Endothelial cell of umbilical vein (primary cell): ENCODE measurements around the gene NR3C2. TPM values are rescaled to one million over a fixed set of nuclear protein-coding genes. Genes with fewer than 3 reads are reported as not detected.

Experiments
- Bru-seq: library from RNA; stranded (reverse); fragments of 400-500 nt; gene quantifications from one replicate; lab custom pipeline; 2021; lab: Mats Ljungman, UMichigan
- BruChase-seq, 2 experiments: library from RNA; stranded (reverse); fragments of 400-500 nt; gene quantifications; one replicate each; lab custom pipeline; 2021; lab: Mats Ljungman, UMichigan
- BruUV-seq: library from RNA; stranded (reverse); fragments of 400-500 nt; replicated peaks from 2 replicates; lab custom pipeline; 2021; lab: Mats Ljungman, UMichigan
- CTCF ChIA-PET: fragments of 300-600, 350-600 bp; sonication (Branson Sonifier 250); formaldehyde crosslinking; loops from one replicate; lab custom pipeline; 2021; ENCODE audit warnings: antibody characterized with exemption, inconsistent platforms; lab: Charles Lee
- POLR2A ChIA-PET: fragments of 300-600, 350-600 bp; sonication (Branson Sonifier 250); formaldehyde crosslinking; loops from one replicate; lab custom pipeline; 2021; ENCODE audit warnings: antibody characterized with exemption, inconsistent platforms; lab: Charles Lee
- DNase-seq: peaks from one replicate; pipeline ENCODE4 v3.0.0-alpha.2; 2011; ENCODE audit warnings: low read depth, low spot score
- FAIRE-seq: peaks from 2 replicates; lab custom pipeline; 2011; peaks lifted over from hg19 to GRCh38; lab: Jason Lieb, UNC
- H2AFZ ChIP-seq: 2 replicates; pipeline ENCODE4 v1.6.0; 2012; ENCODE audit warnings: low read depth, low read length, control low read depth, inconsistent platforms
- H3K27ac ChIP-seq: 2 replicates; pipeline ENCODE4 v1.5.1; 2011; ENCODE audit warnings: low read depth, mild to moderate bottlenecking, control low read depth, low read length, moderate library complexity; ENCODE audit not compliant: insufficient read depth
- H3K27me3 ChIP-seq, 2 experiments: 2 replicates each; pipeline versions ENCODE4 v1.6.0 to v1.6.1; 2011; ENCODE audit warnings: low read length in 2 of 2, mixed read lengths in 1 of 2; ENCODE audit not compliant: control insufficient read depth in 2 of 2, insufficient read depth in 2 of 2
- H3K36me3 ChIP-seq, 2 experiments: 2 replicates in 1 of 2; 3 replicates in 1 of 2; pipeline ENCODE4 v1.5.1; 2011; ENCODE audit warnings: low read length in 2 of 2, mild to moderate bottlenecking in 1 of 2, moderate library complexity in 1 of 2; ENCODE audit not compliant: control insufficient read depth in 2 of 2, insufficient read depth in 2 of 2; ENCODE audit errors: extremely low read depth in 1 of 2
- H3K4me1 ChIP-seq: 3 replicates; pipeline ENCODE4 v1.5.1; 2011; ENCODE audit warnings: mild to moderate bottlenecking, low read length; ENCODE audit not compliant: control insufficient read depth, insufficient read depth; ENCODE audit errors: extremely low read depth
- H3K4me2 ChIP-seq: 2 replicates; pipeline ENCODE4 v1.6.1; 2011; ENCODE audit warnings: low read length, control low read depth, mixed read lengths; ENCODE audit not compliant: insufficient read depth
- H3K4me3 ChIP-seq, 3 experiments: fragments of 200-600 bp in 1 of 3; sonication (generic), shearing (Covaris generic) in 1 of 3; replicated peaks in 1 of 3; 2 replicates each; pipeline ENCODE4 v1.5.1; 2011 to 2016; ENCODE audit warnings: control low read depth in 3 of 3, low read length in 3 of 3, mild to moderate bottlenecking in 2 of 3, inconsistent platforms in 1 of 3, low read depth in 1 of 3, moderate library complexity in 1 of 3; ENCODE audit not compliant: insufficient read depth in 1 of 3
- H3K79me2 ChIP-seq: 2 replicates; pipeline ENCODE4 v1.6.0; 2012; ENCODE audit warnings: low read length, inconsistent platforms; ENCODE audit not compliant: control insufficient read depth, insufficient read depth
- H3K9ac ChIP-seq: replicated peaks from 2 replicates; pipeline ENCODE3; 2011; ENCODE audit warnings: low read length, control low read depth; ENCODE audit not compliant: insufficient read depth; ENCODE audit errors: extremely low read depth
- H3K9me1 ChIP-seq: replicated peaks from 3 replicates; pipeline ENCODE4 v1.6.0; 2011; ENCODE audit warnings: mild to moderate bottlenecking, low read length; ENCODE audit not compliant: control insufficient read depth, insufficient read depth; ENCODE audit errors: extremely low read depth
- H3K9me3 ChIP-seq: replicated peaks from 2 replicates; pipeline ENCODE4 v1.5.1; 2012; ENCODE audit warnings: low read length, inconsistent platforms; ENCODE audit not compliant: control insufficient read depth, insufficient read depth
- H4K20me1 ChIP-seq: replicated peaks from 2 replicates; pipeline ENCODE3; 2011; ENCODE audit warnings: mild to moderate bottlenecking, low read length; ENCODE audit not compliant: control insufficient read depth, insufficient read depth; ENCODE audit errors: extremely low read depth
- CTCF ChIP-seq, 2 donors: IDR thresholded peaks; 1 replicate in 1 of 2; 2 replicates in 1 of 2; pipeline ENCODE4 v1.5.1; 2011; ENCODE audit warnings: low read length in 2 of 2, mild to moderate bottlenecking in 2 of 2, moderate library complexity in 2 of 2, control low read depth in 1 of 2, inconsistent platforms in 1 of 2, low read depth in 1 of 2; ENCODE audit not compliant: insufficient read depth in 1 of 2; ENCODE audit errors: extremely low read depth in 1 of 2
- MAX ChIP-seq: IDR thresholded peaks from 2 replicates; pipeline ENCODE4 v1.6.1; 2011; ENCODE audit not compliant: insufficient read depth, insufficient read length
- POLR2A ChIP-seq: IDR thresholded peaks from 2 replicates; pipeline ENCODE4 v1.6.1; 2012; ENCODE audit warnings: low read depth, mild to moderate bottlenecking, control low read depth, low read length
- POLR2AphosphoS5 ChIP-seq: IDR thresholded peaks from 2 replicates; pipeline ENCODE4 v1.6.1; 2012; ENCODE audit warnings: low read depth, mild to moderate bottlenecking, control low read depth, low read length, moderate library complexity; ENCODE audit not compliant: insufficient read depth
- dilution Hi-C: fragments of 300-500 bp; cut with MboI; formaldehyde crosslinking; loops from one replicate; pipeline ENCODE4 v1.15.0; 2019; ENCODE audit warnings: low sequenced_read_pairs; ENCODE audit not compliant: extremely low pct_ligation_motif_present
- intact Hi-C: fragments of 100-400 bp; cut with micrococcal nuclease; formaldehyde crosslinking; loops from one replicate; pipeline ENCODE4 v1.10.0; 2022
- long read RNA-seq: library from polyadenylated mRNA; stranded (forward); transcript quantifications from one replicate; pipeline ENCODE4 v2.0.0, GENCODE V29; 2021
- polyA minus RNA-seq, 3 experiments: library from RNA; depleted of rRNA, polyadenylated mRNA; stranded (reverse); fragments of >200 nt; gene quantifications; 1 replicate in 1 of 3; 2 replicates in 2 of 3; pipeline ENCODE4 v1.2.3, GENCODE V29; 2011
- polyA plus RNA-seq, 4 experiments: library from polyadenylated mRNA; depleted of rRNA in 3 of 4; stranded (reverse) in 3 of 4; unstranded in 1 of 4; fragments of >200 nt; gene quantifications; 2 replicates each; pipeline versions ENCODE4 v1.2.1 to v1.2.3, GENCODE V29; 2011 to 2012; ENCODE audit warnings: missing spikeins in 1 of 4
- total RNA-seq: library from RNA; stranded (reverse); gene quantifications from 2 replicates; pipeline ENCODE4 v1.2.3, GENCODE V29; 2021

The NR3C2 gene
- total RNA-seq (15.9 and 16.4 TPM in 2 replicates), polyA plus RNA-seq (4.5 and 4.8 TPM in 2 replicates), polyA minus RNA-seq (29.7 and 29.8 TPM in 2 replicates), Bru-seq, nascent RNA (percentile 77 among the genes with signal in this experiment), BruChase-seq, experiment 1, labeled RNA remaining after a 6-hour chase (percentile 51 among the genes with signal in this experiment), BruChase-seq, experiment 2, labeled RNA remaining after a 2-hour chase (percentile 57 among the genes with signal in this experiment)
- 6.5 and 6.6 TPM in 2 replicates for polyA plus RNA-seq (2011; cell fraction: cytosol; rRNA removed)
- 11.7 and 11.8 TPM in 2 replicates for polyA plus RNA-seq (2011; cell fraction: nucleus; rRNA removed)
- 4.0 and 6.2 TPM in 2 replicates for polyA plus RNA-seq (2012)
- not detected for polyA minus RNA-seq (2011; cell fraction: cytosol; rRNA and poly(A)+ RNA removed)
- 66.3 and 86.1 TPM in 2 replicates for polyA minus RNA-seq (2011; cell fraction: nucleus; rRNA and poly(A)+ RNA removed)
- long read RNA-seq, full-length matches to known transcripts: 3 of 9 reads
- long read RNA-seq, partial matches to known transcripts: 2 of 9 reads
- long read RNA-seq, other reads (novel, unspliced or antisense): 4 of 9 reads

GRCh38 chr4:148441986-148442831 is at the start of gene NR3C2:
NR3C2 (minus strand) TSS chr4:148442414.
- FAIRE-seq (peak; percentile 96), DNase-seq (peak; percentile 99)
- Histone ChIP-seq H3K4me2 (peak within 1 kb of the TSS; percentile 100), H3K9ac (peak within 1 kb of the TSS; percentile 87), H2AFZ (peak within 1 kb of the TSS; percentile 97), H3K4me1 (peaks cover 23% of the 10 kb centered on the region), H3K9me3 (no peaks in the 10 kb centered on the region), H3K27ac (peak within 1 kb of the TSS; percentile 63), H3K9me1 (no peaks in the 10 kb centered on the region), H4K20me1 (no peaks in the 10 kb centered on the region), H3K36me3 (no peaks in the 10 kb centered on the region), H3K4me3 (peak within 1 kb of the TSS; percentile 88 to 98 (median 94)), H3K27me3 (no peaks in the 10 kb centered on the region), H3K79me2 (peaks cover 14% of the 10 kb centered on the region)
- POLR2A ChIA-PET: interaction anchor here (0.6 to 1.2 kb wide), 7 partner anchors 66 to 513 kb away, joined by 3 to 4 read pairs (median 3); no protein-coding TSS in a partner anchor
- BruUV-seq: no TSS peak
- intact Hi-C loops (loop anchor here (1.0 to 10.0 kb wide), 15 partner anchors 66 to 827 kb away; partner anchors contain the start of gene TMEM184C), dilution Hi-C loops (no loop called here)
- TF ChIP-seq CTCF (IDR thresholded peaks at IDR 0.05; ENCODE audit: extremely low read depth in 1 of 2, insufficient read depth in 1 of 2, low read depth in 1 of 2, low read length in 2 of 2) (no peak), POLR2A (peak; percentile 98), POLR2AphosphoS5 (peak; percentile 95), MAX (peak; percentile 81)
- CTCF ChIA-PET: interaction anchor here (1.1 to 2.5 kb wide), 12 partner anchors 9 to 822 kb away, joined by 3 to 24 read pairs (median 4); no protein-coding TSS in a partner anchor
